Measurements from ENCODE around the gene WNT8A. TPM values are rescaled to one million over a fixed set of nuclear protein-coding genes. Genes with fewer than 3 reads are reported as not detected.
A peak's percentile ranks its signal among the peaks of the same experiment; 100 is the strongest.

WNT8A gene
- total RNA-seq, 6 experiments from 2014 or later = not detected

DNA sequence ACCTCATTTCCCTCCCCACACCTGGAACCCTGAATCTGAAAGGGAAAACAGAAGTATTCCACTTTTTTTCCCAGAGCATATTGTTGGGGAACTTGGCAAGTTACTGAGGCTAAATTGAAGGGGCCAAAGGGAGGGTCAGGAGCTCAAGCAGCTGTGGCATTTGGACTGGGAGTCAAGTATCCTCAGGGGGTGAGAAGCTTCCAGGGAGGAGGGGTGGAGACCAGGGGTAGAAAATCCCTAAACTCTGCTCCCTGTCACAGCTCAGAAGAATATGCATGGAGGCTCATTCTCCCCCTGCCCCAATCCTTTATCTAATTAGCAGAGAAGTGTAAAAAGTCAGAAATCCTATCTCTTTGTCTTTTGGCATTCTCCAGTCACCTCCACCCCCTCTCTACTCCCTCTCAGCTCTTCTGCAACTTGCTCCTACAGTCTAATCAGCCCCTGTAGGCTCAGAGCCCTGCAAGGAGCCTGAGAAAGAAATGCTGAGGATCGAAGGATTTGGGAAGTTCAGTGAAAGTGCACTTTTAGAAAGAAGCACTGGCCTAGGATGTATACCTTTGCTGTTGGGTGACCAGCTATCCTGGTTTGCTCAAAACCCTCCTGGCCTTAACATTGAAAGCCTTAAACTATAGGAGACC, 5.7 kb upstream of the WNT8A start:
- Mint-ChIP-seq H3K27ac (no peak overlapping the region), H3K27me3 (ENCODE audit: insufficient read depth) (no peaks in the 10 kb centered on the region; the same call in 1 of the 2 replicates), H3K4me1 (ENCODE audit: low read depth) (no peaks in the 10 kb centered on the region), H3K4me3 (no peak overlapping the region), H3K36me3 (ENCODE audit: low read depth) (no peaks in the 10 kb centered on the region), H3K9me3 (no peaks in the 10 kb centered on the region)
- TF ChIP-seq, protein P1, sequence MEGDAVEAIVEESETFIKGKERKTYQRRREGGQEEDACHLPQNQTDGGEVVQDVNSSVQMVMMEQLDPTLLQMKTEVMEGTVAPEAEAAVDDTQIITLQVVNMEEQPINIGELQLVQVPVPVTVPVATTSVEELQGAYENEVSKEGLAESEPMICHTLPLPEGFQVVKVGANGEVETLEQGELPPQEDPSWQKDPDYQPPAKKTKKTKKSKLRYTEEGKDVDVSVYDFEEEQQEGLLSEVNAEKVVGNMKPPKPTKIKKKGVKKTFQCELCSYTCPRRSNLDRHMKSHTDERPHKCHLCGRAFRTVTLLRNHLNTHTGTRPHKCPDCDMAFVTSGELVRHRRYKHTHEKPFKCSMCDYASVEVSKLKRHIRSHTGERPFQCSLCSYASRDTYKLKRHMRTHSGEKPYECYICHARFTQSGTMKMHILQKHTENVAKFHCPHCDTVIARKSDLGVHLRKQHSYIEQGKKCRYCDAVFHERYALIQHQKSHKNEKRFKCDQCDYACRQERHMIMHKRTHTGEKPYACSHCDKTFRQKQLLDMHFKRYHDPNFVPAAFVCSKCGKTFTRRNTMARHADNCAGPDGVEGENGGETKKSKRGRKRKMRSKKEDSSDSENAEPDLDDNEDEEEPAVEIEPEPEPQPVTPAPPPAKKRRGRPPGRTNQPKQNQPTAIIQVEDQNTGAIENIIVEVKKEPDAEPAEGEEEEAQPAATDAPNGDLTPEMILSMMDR (IDR thresholded peaks at IDR 0.05) = no peak
- DNase-seq = no peak

DNA sequence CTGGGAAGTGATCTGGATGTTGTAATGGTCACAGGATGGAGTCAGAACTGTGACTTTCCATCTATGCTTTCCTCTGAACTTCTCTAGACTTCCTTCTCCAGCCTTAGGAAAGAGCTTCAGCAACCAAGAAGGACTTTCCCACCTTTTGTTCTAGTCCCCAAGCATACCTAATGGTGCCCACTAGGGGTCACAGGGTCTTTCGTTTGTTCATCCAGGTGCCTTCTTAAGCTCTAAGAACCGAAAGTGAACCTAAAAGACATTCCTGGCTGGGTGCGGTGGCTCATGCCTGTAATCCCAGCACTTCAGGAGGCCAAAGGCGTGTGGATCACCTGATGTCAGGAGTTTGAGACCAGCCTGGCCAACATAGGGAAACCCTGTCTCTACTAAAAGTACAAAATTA, 1.8 kb upstream of the WNT8A start:
- no peaks in the 10 kb centered on the region for H3K4me1 Mint-ChIP-seq (ENCODE audit: low read depth)
- H3K27ac Mint-ChIP-seq = no peak overlapping the region
- H3K9me3 Mint-ChIP-seq = no peaks in the 10 kb centered on the region
- H3K4me3 Mint-ChIP-seq = no peak overlapping the region
- no peak for DNase-seq
- TF ChIP-seq, protein P1 (IDR thresholded peaks at IDR 0.05) = 0 out of 2 replicates have a peak, but pooled peaks have one; percentile 17
- no peaks in the 10 kb centered on the region for H3K36me3 Mint-ChIP-seq (ENCODE audit: low read depth)
- H3K27me3 Mint-ChIP-seq (ENCODE audit: insufficient read depth) = peaks cover 5% of the 10 kb centered on the region

DNA sequence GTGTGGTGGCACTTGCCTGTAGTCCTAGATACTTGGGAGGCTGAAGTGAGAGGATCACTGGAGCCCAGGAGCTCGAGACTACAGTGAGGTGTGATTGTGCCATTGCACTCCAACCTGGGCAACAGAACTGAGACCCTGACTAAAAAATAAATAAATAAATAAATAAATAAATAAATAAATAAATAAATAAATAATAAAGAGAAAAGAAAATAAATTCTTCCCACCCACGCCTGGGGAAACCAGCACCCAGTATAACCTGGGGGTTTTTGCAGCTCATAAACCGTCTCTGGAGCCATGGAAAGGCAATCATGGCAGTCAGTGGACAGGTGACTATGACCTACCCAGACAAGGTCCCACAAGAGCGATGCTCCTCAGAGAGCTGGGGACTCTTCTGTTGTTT, 7.9 kb downstream of the WNT8A start:
- Mint-ChIP-seq H3K27ac (no peak overlapping the region), H3K4me3 (no peak overlapping the region), H3K36me3 (ENCODE audit: low read depth) (no peaks in the 10 kb centered on the region), H3K4me1 (ENCODE audit: low read depth) (no peaks in the 10 kb centered on the region), H3K27me3 (ENCODE audit: insufficient read depth) (peaks cover 49% of the 10 kb centered on the region), H3K9me3 (no peaks in the 10 kb centered on the region)
- TF ChIP-seq, protein P1 (IDR thresholded peaks at IDR 0.05) = no peak
- DNase-seq = no peak

DNA sequence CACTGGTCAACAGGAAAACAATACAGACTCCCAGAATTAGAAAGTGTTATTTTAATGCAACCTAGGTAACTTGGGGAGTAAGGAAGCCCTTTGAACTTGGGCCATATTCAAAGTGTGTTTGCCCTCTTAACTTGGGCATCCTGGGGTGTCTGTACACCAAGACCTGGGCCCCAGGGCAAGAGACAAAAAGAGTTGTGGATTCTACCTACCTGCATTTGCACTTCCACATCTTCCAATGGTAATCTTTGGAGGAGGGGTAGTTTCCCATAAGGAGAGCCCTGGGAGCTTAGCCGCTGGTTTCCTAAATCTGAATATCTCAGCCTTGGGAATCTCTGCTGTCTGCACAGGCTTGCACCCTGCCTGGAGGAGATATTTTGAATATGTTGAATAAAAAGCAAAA, 8.5 kb downstream of the WNT8A start:
- no peaks in the 10 kb centered on the region for H3K36me3 Mint-ChIP-seq (ENCODE audit: low read depth)
- no peak overlapping the region for H3K4me3 Mint-ChIP-seq
- no peak for DNase-seq
- H3K4me1 Mint-ChIP-seq (ENCODE audit: low read depth) = no peaks in the 10 kb centered on the region
- no peaks in the 10 kb centered on the region for H3K9me3 Mint-ChIP-seq
- H3K27me3 Mint-ChIP-seq (ENCODE audit: insufficient read depth) = peaks cover 49% of the 10 kb centered on the region
- no peak overlapping the region for H3K27ac Mint-ChIP-seq
- TF ChIP-seq, protein P1 (IDR thresholded peaks at IDR 0.05) = no peak

DNA sequence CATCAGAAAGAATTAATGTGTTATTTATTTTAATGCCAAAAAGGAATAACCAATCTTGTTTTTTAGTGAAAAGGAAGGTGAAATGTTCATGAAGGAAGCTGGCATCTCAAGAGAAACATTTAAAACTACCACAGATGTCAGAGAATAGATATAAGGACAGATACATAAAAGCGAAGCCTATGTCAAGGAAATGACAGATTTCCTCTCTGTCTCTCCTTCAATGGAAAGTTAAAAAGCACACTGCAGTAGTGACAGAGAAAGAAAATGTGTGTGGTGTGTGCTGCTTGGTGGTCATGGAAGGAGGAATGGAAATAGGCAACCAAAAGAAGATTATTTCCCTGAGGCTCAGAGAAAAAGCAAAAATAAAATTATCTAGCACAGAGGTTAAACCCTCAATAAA, 9.2 kb downstream of the WNT8A start:
- no peaks in the 10 kb centered on the region for H3K4me1 Mint-ChIP-seq (ENCODE audit: low read depth)
- no peaks in the 10 kb centered on the region for H3K36me3 Mint-ChIP-seq (ENCODE audit: low read depth)
- H3K27ac Mint-ChIP-seq = no peak overlapping the region
- peaks cover 52% of the 10 kb centered on the region for H3K27me3 Mint-ChIP-seq (ENCODE audit: insufficient read depth)
- H3K9me3 Mint-ChIP-seq = no peaks in the 10 kb centered on the region
- DNase-seq = no peak
- TF ChIP-seq, protein P1 (IDR thresholded peaks at IDR 0.05) = no peak
- H3K4me3 Mint-ChIP-seq = no peak overlapping the region
